SU-DHL-6 (cell line): Measurements from ENCODE around the gene PNMA8C.
"Not testable (repeated sequence)": the region's sequence is repeated elsewhere in the genome, so short reads cannot be mapped to it uniquely, and the experiment has no call there.

Experiments used
- EZH2phosphoT487 ChIP-seq: fragments of 200-600 bp; sonication (generic), shearing (Covaris generic); conservative IDR thresholded peaks from 2 replicates; pipeline ENCODE4 v1.6.1; 2018; ENCODE audit warnings: mild to moderate bottlenecking, antibody characterized with exemption, low read length, moderate library complexity, mixed read lengths
- TF ChIP-seq, protein P1 (sequence below): fragments of 200-600 bp; sonication (generic); IDR thresholded peaks from one replicate; pipeline ENCODE4 v1.5.1; 2017; ENCODE audit warnings: antibody characterized with exemption, mild to moderate bottlenecking, low read length, moderate library complexity; ENCODE audit not compliant: insufficient read depth, poor library complexity, severe bottlenecking

DNA sequence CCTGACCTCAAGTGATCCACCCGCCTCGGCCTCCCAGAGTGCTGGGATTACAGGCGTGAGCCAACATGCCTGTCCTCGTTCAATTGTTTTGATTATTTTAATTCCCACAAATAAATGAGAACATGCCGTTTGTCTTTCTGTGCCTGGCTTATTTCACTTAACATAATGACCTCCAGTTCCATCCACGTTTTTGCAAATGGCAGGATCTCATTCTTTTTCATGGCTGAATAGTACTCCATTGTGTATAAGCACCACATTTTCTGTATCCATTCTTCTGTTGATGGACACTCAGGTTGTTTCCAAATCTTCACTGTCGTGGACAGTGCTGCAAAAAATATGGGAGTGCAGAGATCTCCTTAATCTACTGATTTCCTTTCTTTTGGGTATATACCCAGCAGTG lies 4.7 kb upstream of the PNMA8C start:
- not testable (repeated sequence) for TF ChIP-seq EZH2phosphoT487
- TF ChIP-seq, protein P1, sequence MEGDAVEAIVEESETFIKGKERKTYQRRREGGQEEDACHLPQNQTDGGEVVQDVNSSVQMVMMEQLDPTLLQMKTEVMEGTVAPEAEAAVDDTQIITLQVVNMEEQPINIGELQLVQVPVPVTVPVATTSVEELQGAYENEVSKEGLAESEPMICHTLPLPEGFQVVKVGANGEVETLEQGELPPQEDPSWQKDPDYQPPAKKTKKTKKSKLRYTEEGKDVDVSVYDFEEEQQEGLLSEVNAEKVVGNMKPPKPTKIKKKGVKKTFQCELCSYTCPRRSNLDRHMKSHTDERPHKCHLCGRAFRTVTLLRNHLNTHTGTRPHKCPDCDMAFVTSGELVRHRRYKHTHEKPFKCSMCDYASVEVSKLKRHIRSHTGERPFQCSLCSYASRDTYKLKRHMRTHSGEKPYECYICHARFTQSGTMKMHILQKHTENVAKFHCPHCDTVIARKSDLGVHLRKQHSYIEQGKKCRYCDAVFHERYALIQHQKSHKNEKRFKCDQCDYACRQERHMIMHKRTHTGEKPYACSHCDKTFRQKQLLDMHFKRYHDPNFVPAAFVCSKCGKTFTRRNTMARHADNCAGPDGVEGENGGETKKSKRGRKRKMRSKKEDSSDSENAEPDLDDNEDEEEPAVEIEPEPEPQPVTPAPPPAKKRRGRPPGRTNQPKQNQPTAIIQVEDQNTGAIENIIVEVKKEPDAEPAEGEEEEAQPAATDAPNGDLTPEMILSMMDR, result not testable (repeated sequence)
